HepG2 (cell line): Measurements from ENCODE around the gene GNAZ. TPM values are rescaled to one million over a fixed set of nuclear protein-coding genes. Genes with fewer than 3 reads are reported as not detected.

Experiments
- ATAC-seq: fragments of 200-7000 bp; cut with Tn5 transposase; 3 replicates; pipeline ENCODE4 v1.9.1; 2020; ENCODE audit warnings: mild to moderate bottlenecking, moderate library complexity
- BruUV-seq: library from RNA; stranded (reverse); fragments of 400-500 nt; replicated peaks from 2 replicates; lab custom pipeline; 2021; lab: Mats Ljungman, UMichigan
- CTCF ChIA-PET: fragments of 300-600 bp; formaldehyde crosslinking; extraction: SDS; loops from one replicate; lab custom pipeline; 2021; ENCODE audit warnings: low total read pairs, inconsistent platforms, low intra/inter-chr PET ratio; lab: Yijun Ruan, JAX
- POLR2A ChIA-PET: fragments of 350-600 bp; sonication (Branson Sonifier 250); formaldehyde crosslinking; loops from one replicate; lab custom pipeline; 2020; ENCODE audit warnings: antibody characterized with exemption, inconsistent platforms; lab: Yijun Ruan, JAX
- DNase-seq: peaks from one replicate; pipeline ENCODE4 v3.0.0-alpha.2; 2015; ENCODE audit warnings: low spot score
- FAIRE-seq: peaks from 3 replicates; lab custom pipeline; 2011; peaks lifted over from hg19 to GRCh38; lab: Jason Lieb, UNC
- H2AFZ ChIP-seq: one replicate; pipeline ENCODE4 v1.6.1; 2011; ENCODE audit warnings: low read length, inconsistent platforms
- H3K27ac ChIP-seq: fragments of 300-600 bp; 3 replicates; pipeline ENCODE4 v1.8.0; 2011; ENCODE audit warnings: mixed run types, mild to moderate bottlenecking, mixed read lengths, low read length, inconsistent platforms; ENCODE audit not compliant: insufficient read depth; ENCODE audit errors: extremely low read length
- H3K27me3 ChIP-seq, 2 experiments: fragments of 200-600 bp in 1 of 2; 2 replicates in 1 of 2; 3 replicates in 1 of 2; pipeline versions ENCODE4 v1.6.0 to v1.8.0; 2011; ENCODE audit warnings: low read length in 2 of 2, mild to moderate bottlenecking in 2 of 2, moderate library complexity in 2 of 2, inconsistent platforms in 1 of 2; ENCODE audit not compliant: insufficient read depth in 2 of 2, control insufficient read depth in 1 of 2
- H3K36me3 ChIP-seq, 2 experiments: fragments of 200-600 bp in 1 of 2; replicated peaks in 1 of 2; 2 replicates in 1 of 2; 3 replicates in 1 of 2; pipeline versions ENCODE4 v1.5.1 to v1.8.0; 2011; ENCODE audit warnings: low read length in 2 of 2, inconsistent platforms in 1 of 2; ENCODE audit not compliant: insufficient read depth in 2 of 2, control insufficient read depth in 1 of 2
- H3K4me1 ChIP-seq: 2 replicates; pipeline ENCODE4 v1.5.1; 2012; ENCODE audit warnings: low read length, inconsistent platforms; ENCODE audit not compliant: insufficient read depth
- H3K4me2 ChIP-seq: 2 replicates; pipeline ENCODE4 v1.6.0; 2011; ENCODE audit warnings: low read depth, low read length, inconsistent platforms
- H3K4me3 ChIP-seq, 3 experiments: fragments of 200-600 bp in 1 of 3; sonication (generic), shearing (Covaris generic) in 1 of 3; replicated peaks in 1 of 3; 2 replicates each; pipeline ENCODE4 v1.5.1; 2011 to 2016; ENCODE audit warnings: low read length in 3 of 3, inconsistent platforms in 2 of 3, low read depth in 2 of 3, mild to moderate bottlenecking in 2 of 3, control low read depth in 1 of 3, mixed read lengths in 1 of 3; ENCODE audit not compliant: insufficient read depth in 1 of 3
- H3K79me2 ChIP-seq: one replicate; pipeline ENCODE4 v1.6.1; 2011; ENCODE audit warnings: low read length, inconsistent platforms; ENCODE audit not compliant: insufficient read depth
- H3K9ac ChIP-seq: 2 replicates; pipeline ENCODE4 v1.6.0; 2011; ENCODE audit warnings: mild to moderate bottlenecking, low read depth, low read length, inconsistent platforms; ENCODE audit not compliant: insufficient read depth
- H3K9me3 ChIP-seq: 2 replicates; pipeline ENCODE4 v1.5.1; 2012; ENCODE audit warnings: mild to moderate bottlenecking, low read length
- H4K20me1 ChIP-seq: 2 replicates; pipeline ENCODE4 v1.6.0; 2011; ENCODE audit warnings: inconsistent platforms, mild to moderate bottlenecking, low read length, moderate library complexity; ENCODE audit not compliant: insufficient read depth
- AHR ChIP-seq: IDR thresholded peaks from 2 replicates; pipeline ENCODE4 v1.6.1; 2018; ENCODE audit warnings: missing genetic modification reagents, missing compliant biosample characterization
- ELF4 ChIP-seq: sonication (generic); formaldehyde crosslinking; IDR thresholded peaks from 2 replicates; pipeline ENCODE4 v1.5.0; 2020; ENCODE audit warnings: missing genetic modification reagents, mild to moderate bottlenecking, moderate library complexity, borderline replicate concordance
- ETV5 ChIP-seq: IDR thresholded peaks from 2 replicates; pipeline ENCODE4 v1.6.1; 2018; ENCODE audit warnings: missing biosample characterization, missing genetic modification reagents, inconsistent platforms, borderline replicate concordance
- FOXA3 ChIP-seq: IDR thresholded peaks from 2 replicates; pipeline ENCODE4 v1.6.1; 2016; ENCODE audit warnings: missing genetic modification reagents, missing compliant biosample characterization
- GLMP ChIP-seq: sonication (generic); formaldehyde crosslinking; IDR thresholded peaks from 2 replicates; pipeline ENCODE4 v1.9.0; 2021; ENCODE audit warnings: missing genetic modification reagents, mild to moderate bottlenecking, borderline replicate concordance
- MXI1 ChIP-seq: IDR thresholded peaks from 3 replicates; pipeline ENCODE4 v1.6.1; 2012; ENCODE audit warnings: low read depth, low read length, inconsistent platforms, borderline replicate concordance
- NONO ChIP-seq, 2 experiments: fragments of 450-650 bp in 1 of 2; sonication (generic) in 1 of 2; formaldehyde crosslinking in 1 of 2; IDR thresholded peaks in 1 of 2; conservative IDR thresholded peaks in 1 of 2; 2 replicates each; pipeline versions ENCODE4 v1.6.1 to v1.8.0; 2017 to 2022; ENCODE audit warnings: mild to moderate bottlenecking in 1 of 2, missing genetic modification reagents in 1 of 2, moderate library complexity in 1 of 2
- ZNF768 ChIP-seq: sonication (generic); formaldehyde crosslinking; IDR thresholded peaks from 2 replicates; pipeline ENCODE4 v1.4.0; 2020; ENCODE audit warnings: missing genetic modification reagents
- WGBS: methylation state at CpG from one replicate; pipeline ENCODE4 v1.1.6; 2017; ENCODE audit warnings: low lambda C conversion rate; 5-methylcytosine and 5-hydroxymethylcytosine counted together
- in situ Hi-C: cut with HindIII; loops from 2 replicates; pipeline ENCODE4 v1.10.0; 2017; ENCODE audit warnings: low pct_unique_long_range_greater_than_20kb; ENCODE audit not compliant: extremely low pct_ligation_motif_present
- intact Hi-C: fragments of 100-400 bp; cut with micrococcal nuclease; formaldehyde crosslinking; loops from one replicate; pipeline ENCODE4 v1.10.0; 2022; ENCODE audit not compliant: unreplicated experiment
- polyA plus RNA-seq, 8 experiments: library from polyadenylated mRNA; depleted of rRNA in 3 of 8; stranded (reverse) in 7 of 8; unstranded in 1 of 8; fragments of >200 nt; fragmentation: Illumina TruSeq in 4 of 8; extraction: Trizol in 4 of 8; gene quantifications; 2 replicates each; pipeline versions ENCODE4 v1.2.1 to v1.2.3, GENCODE V29; 2011 to 2016; ENCODE audit warnings: low read depth in 4 of 8, missing spikeins in 1 of 8, mixed read lengths in 1 of 8; ENCODE audit not compliant: insufficient read depth in 1 of 8
- total RNA-seq, 5 experiments: library from RNA; depleted of rRNA; stranded (reverse); fragments of >200 nt; fragmentation: Illumina TruSeq; extraction: Trizol; gene quantifications; 2 replicates each; pipeline ENCODE4 v1.2.3, GENCODE V29; 2016; ENCODE audit warnings: low read depth in 1 of 5

GNAZ gene
- total and polyA plus RNA-seq, 2 of the 13 experiments (the other 11 are each of a cell fraction or from before 2014, with no cell fraction given): 11.4 to 22.3 TPM

DNA sequence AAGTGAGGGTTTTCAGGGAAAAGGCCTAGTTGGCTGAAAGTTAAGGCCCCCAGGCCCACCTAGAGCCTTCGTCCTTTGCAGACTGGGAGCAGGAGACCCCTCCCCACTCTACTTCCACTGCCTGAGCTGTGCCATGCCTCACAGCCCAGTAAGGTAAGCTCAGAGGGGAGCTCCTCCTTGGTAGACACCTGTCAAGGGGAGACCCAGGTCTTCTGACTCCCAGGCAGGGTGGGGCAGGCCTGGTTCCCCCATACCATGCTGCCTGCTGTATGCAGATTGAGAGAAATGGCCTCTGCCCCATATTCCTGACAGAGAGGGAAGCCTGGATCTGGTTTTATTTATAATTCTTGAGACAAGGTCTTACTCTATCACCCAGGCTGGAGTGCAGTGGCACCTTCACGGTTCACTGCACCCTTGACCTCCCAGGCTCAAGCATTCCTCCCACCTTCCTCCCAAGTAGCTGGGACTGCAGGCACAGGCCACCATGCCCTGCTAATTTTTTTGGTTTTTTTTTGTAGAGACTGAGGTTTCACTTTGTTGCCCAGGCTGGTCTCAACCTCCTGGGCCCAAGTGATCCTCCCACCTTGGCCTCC is 75.7 kb downstream of the GNAZ start (continued):
- TF ChIP-seq ETV5 (CRISPR knock-in tag) (no peak), NONO (IDR thresholded peaks at IDR 0.05) (no peak), NONO (CRISPR knock-in tag; conservative IDR thresholded peaks at IDR 0.05) (no peak), GLMP (CRISPR knock-in tag) (no peak)

DNA sequence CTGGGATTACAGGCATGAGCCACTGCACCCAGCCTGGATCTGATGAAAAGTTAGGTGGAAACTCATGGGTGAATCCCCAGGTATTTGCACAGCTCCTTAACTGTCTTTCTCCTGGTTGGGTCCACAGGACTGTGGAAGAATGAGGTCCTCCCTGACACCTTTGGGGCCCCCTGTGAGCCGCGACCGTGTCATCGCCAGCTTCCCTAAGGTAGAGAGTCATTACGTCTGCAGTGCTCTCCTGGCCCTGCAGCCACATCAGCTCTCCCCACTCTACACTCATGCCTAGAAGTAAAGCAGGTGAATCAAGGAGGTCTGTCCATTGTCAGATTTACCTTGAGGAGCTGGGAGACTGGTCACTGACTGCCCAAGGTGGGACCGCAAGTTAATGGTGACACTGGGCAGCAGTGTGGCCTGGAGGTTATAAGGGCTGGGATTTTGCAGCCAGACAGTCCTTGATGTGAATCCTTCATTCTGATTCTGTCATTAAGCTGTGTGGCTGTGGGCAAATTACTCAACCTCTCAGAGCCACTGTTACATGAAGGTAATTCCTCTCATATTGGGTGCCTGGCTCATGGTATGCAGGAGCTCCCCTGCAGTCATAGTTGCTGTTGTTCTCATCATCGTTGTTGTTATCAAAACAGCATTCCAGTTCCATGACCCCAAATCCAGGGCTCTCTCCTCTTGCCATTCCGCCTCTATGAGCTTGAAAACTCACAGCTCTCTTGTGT is 76.3 kb downstream of the GNAZ start:
- ChIA-PET CTCF (no interaction called here), POLR2A (interaction anchor here (1.0 kb wide), 1 partner anchor 15 kb away, joined by 3 read pairs; no protein-coding TSS in a partner anchor)
- no peaks in the 10 kb centered on the region for H3K9me3 ChIP-seq
- H3K79me2 ChIP-seq: no peaks in the 10 kb centered on the region
- intact Hi-C loops: no loop called here
- H3K9ac ChIP-seq: no peak overlapping the region
- TF ChIP-seq FOXA3 (CRISPR knock-in tag): no peak
- no peak for TF ChIP-seq ELF4
- TF ChIP-seq AHR: no peak
- peak; percentile 44; the same call in 1 of the 2 replicates for TF ChIP-seq ZNF768 (CRISPR knock-in tag)
- no peak for TF ChIP-seq MXI1
- FAIRE-seq (no peak), DNase-seq (no peak), ATAC-seq (no peak)
- no peak overlapping the region for H3K4me3 ChIP-seq
- H4K20me1 ChIP-seq: no peaks in the 10 kb centered on the region
- H3K36me3 ChIP-seq: no peaks in the 10 kb centered on the region
- in situ Hi-C loops: no loop called here
- no peaks in the 10 kb centered on the region for H3K27me3 ChIP-seq
- no peak overlapping the region for H3K4me2 ChIP-seq
- no peak overlapping the region for H3K27ac ChIP-seq
- no TSS peak for BruUV-seq
- WGBS: 70% methylated on average over 5 of the region's 8 CpGs
- no peak overlapping the region for H2AFZ ChIP-seq
- H3K4me1 ChIP-seq: peaks cover 91% of the 10 kb centered on the region
